22Rv1 (cell line): ENCODE measurements around the gene ACSBG1.

Experiments used
- CTCF ChIP-seq: fragments of 450-650 bp; IDR thresholded peaks from 2 replicates; pipeline ENCODE4 v1.5.1; 2017; ENCODE audit warnings: mild to moderate bottlenecking
- ZFX ChIP-seq: fragments of 450-650 bp; IDR thresholded peaks from 2 replicates; pipeline ENCODE4 v1.6.1; 2017; ENCODE audit warnings: antibody characterized with exemption, borderline replicate concordance

GRCh38 chr15:78167227-78167888 lies 67.0 kb downstream of the ACSBG1 start:
- TF ChIP-seq CTCF, result no peak
- no peak for TF ChIP-seq ZFX
